HCEC 1CT (cell line): Measurements from ENCODE around the gene KCNMA1.
"Not testable (repeated sequence)": the region's sequence is repeated elsewhere in the genome, so short reads cannot be mapped to it uniquely, and the experiment has no call there.

Experiments
- DNase-seq: peaks from one replicate; pipeline ENCODE4 v3.0.0-alpha.2; 2017

Gene KCNMA1

DNA sequence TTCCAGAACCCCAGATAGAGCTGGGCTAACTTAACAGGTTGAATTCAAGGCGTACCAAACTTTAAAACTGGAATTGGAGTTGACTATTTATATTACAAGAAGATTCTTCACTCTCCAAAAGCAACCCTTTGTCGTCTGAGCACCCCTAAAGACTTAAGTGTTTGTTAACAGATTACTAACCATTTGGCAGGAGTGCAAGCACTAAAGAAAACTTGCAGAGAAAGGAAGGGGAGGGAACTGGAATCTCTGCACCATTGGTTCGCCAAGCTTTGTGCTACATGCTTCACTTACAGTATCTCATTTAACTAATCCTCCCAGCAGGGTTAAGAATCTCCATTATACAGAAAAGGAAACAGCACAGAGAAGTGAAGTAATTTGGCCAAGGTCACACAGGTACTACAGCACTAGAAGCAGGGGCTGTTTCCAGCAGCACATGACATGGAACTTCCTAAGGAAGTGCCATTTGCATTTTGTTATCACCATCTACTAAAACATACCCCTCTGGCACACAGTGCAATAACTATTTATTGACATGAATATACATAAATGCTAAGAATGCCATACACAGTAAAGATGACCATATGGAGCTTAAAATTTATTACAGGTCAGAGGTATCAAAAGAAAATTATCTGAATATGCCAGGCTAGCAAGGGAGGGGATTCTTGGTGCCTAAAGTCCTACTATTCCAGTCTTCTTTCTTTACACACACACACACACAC is 201.2 kb downstream of the KCNMA1 start:
- DNase-seq, result peak; percentile 18

DNA sequence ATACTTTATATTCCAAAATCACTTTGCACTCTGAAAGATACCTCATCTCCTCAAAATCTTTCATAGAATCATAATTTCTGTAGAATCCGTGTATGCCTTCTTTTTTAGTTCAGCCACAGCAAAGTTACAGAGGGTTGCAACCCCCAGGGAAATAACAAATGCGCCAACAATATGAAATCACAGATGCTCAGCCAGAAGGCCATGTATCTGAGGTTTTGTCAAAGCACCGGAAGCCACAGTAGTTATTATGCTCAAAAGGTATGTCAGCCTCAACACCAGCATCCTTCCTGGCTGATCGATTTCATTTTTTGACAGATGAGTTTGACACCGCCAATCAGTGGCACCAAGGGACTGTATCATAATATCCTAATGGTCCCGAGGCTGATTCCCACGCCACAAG is 204.1 kb downstream of the KCNMA1 start:
- no peak for DNase-seq

DNA sequence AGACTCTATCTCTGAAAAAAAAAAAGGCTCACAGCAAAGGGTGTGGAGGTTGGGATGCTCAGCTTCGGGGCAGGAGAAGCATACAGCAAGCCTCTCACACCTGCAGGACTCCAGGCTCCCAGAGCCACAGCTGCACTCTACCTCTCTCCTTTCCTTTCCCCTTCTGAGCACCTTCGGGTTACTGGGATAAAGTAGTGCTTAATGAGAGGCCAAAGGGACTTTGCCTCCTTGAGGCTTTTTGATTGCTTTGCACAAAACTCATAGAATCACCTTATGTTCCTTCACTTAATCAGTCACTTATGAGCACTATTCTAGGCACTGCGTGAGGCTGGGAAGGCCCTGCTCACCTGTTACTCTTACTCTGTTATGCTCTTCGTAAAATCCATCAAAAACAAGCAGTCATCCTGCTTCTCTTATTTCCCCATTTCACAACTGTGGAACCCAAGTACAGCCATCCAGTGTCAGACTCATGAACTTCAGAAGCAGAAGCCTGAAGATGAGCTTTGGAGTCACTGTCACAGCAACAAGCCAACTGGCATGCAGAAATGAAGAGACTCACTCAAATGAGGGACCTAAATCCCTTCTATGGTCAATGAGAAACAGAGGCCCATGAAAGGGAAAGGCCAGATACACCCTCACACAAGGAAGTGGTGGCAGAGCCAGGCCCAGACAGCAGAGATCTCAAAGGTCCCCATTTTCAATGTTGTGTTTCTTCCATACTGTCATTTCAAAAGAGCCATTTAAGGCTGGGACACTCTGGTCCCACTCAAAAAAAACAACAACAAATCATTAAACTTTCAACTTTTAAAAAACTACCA is 205.4 kb downstream of the KCNMA1 start:
- DNase-seq, result no peak

DNA sequence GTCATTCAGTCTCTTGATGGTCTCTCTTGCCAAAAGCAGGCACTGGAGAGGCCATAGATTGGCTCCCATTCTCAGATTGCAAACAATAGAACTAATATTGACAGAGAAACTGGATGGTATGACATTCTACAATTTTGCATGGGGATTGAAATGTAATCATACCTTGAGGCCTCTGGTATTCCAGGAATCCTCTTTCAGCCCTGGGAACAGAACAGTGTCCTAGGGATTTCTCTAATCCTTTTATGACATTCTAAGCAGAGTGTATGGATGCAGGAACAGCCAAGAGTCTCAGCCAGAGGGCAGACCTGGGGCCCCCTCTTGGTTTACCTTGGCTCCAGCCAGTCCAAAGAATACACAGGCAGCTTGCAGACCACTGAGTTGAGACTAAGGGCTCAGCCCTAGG is 206.4 kb downstream of the KCNMA1 start:
- DNase-seq, result no peak

DNA sequence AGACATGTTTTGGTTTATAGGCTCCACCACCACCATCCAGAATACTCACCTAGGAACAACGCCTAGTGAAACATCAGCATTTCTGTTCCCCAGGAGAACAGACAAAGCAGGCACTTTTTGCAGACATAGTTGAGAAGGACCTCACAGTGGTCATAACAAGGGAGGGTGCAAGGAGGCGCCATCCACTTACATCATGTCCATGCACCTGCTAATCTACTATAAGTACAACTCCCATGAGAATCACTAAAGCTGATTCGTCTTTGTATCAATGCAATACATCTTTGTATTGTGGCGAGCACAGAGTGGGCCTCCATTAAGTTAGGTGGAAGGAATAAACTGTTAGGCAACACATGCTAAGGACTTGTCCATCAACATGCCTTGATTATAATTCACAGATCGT is 207.1 kb downstream of the KCNMA1 start:
- DNase-seq, result no peak

DNA sequence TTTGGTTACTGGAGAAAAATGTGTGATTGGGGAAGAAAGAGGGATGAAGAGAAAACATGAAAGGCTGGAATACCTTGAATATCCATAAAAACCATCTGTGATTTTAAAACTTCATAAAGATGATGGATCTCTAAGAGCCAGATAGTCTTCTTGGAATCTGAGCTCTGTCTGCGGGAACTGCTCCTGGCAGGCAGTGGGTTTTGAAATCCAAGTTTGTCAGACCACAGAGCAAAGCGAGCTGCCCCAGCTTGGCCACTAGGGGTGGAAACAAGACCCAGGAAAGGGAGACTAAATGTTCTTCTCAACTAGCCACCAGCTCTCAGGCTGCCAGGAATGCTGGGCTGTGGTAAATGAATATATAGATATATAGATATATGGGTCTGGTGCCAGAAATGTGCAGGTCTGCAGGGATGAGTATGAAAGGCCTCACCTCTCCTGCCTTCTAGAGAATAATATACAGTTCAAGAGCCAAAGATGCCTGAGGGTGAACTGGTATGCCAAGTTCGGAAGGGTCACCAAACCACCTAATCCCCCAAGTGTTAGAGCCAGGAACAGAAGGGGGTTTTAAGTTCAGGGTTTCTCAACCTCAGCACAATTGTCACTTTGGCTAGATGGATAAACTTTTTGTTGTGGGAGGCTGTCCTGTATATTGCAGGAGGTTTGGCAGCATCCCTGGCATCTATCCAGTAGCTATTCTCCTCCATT is 208.8 kb downstream of the KCNMA1 start:
- peak; percentile 69 for DNase-seq

DNA sequence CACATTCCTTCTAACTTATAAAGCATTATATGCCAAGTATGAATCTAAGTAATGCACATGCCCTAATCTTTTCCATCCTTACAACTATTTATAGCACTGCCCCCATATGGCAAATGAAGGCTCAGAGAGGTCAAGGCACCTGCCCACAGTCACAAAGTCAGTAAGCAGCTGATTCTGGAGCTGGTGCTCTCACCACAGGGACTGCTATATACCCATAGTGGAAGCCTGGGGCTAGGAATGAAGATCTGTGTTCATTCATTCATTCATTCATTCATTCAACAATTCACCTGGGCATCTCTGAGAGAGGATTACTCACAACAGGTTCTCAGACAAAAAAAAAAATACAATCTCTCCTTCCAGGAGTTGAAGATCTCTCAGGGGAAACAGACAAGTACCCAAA is 213.4 kb downstream of the KCNMA1 start:
- DNase-seq, result no peak

DNA sequence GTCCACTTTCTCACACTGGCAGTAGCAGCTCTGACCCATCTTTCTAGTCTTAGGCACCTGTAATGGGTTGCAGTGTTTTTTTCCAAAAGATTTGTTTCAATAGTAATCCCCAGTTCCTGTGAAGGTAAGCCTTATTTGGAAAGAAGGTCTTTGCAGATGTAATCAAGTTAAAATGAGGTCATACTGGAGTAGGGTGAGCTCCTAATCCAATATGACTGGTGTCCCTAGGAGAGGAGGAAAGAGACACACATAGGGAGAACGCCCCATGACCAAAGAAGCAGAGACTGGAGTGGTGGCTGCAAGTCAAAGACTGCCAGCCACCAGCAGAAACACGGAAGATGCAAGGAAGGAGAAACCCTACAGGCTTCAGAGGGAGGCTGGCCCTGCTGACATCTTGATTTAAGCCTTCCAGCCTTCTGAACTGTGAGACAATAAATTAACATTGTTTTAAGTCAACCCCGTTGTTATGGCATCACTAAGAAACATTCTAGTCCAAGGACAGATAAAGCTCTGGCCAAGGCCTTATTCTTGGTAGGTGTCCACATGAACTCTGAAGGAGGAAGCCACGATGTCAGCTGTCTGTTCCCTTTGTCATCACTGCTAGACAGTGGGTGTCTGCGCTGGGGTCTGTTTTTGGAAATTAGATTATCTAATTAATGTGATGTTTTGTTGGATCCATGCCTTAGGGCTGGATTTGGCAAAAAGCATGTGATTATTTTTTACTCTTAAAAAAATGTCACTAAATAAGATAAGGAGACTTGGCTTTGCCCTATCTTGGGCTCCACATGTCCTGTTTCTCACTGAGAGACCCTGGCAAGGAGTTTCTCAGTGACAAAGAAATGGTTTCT is 214.9 kb downstream of the KCNMA1 start:
- no peak for DNase-seq

DNA sequence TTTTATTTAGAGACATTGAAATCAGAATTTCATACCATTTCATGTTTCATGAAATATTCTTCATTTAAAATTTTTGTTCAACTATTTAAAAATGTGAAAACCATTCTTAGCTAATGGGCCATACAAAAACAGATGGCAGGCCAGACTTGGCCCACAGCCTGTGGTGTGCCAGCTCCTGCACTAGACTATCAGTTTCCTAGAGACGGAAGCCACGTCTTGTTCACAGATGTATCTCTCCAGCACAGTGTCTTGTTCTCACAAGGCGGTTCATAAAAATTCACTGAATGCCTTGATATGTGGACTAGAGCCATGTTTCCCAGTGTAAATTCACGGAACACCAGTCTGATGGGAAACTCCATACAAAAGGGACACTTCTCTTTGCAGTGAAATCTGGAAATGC is 216.0 kb downstream of the KCNMA1 start:
- DNase-seq, result no peak

DNA sequence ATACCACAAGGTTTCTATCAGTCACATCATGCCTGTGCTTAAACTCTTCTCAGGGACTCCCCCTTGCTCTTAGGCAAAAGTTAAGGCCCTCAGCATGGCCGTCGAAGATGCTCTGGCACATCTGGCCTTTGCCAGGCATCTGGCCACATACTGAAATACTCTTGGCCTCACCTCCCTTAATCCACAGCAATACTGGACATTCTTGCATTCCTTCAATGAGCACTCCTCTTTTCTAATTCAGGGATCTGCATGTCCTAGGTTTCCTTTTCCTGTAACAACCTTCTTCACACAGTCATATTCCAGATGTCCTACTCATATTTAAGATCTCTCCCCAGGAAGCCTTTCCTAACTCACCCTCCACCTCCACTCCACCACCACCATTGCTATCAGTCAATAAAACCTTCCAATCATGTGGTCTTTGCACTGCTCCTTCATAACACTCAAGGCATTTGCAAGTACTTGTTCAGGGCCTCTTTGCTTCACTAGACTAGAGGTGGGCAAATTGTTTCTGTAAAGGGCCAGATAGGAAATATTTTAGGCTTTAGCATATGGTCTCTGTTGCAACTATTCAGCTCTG is 216.6 kb downstream of the KCNMA1 start:
- DNase-seq, result no peak

DNA sequence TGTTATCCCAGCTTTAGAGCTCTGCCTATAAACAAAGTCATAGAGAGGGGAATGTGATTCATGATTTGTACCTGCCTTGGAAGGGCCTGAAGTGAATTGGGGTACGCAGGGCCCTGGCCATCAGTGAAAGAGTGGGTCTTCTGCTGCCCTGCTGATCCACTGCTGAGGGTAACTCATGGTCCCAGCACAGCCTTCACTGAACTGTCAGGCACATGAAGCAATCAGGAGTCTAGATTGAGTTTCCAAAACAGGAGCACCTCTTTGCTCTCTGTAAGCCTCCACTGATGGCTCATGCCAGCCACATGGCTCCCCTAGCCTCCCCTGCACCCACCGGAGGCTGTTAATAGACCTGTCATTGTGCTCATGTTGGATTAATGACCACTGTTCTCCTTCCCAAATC is 217.6 kb downstream of the KCNMA1 start:
- no peak for DNase-seq

DNA sequence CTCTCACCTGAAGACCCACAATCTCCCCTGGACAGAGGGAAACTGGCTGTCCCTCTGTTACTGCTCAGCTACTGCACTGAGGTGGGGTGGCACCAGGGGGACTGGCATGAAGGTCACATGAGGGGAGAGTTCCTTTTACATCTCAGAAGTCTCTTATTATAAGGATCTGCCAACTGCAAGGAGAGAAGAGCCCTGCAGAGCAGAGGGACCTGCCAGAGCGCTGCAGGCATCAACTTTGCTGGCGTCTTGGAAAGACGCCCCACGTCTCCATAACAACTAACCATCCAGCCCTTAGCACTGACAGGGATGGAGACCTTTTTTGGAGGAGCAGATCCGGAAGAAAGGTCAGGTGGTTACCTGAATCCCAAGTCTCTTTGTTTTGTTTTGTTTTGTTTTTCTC is 218.6 kb downstream of the KCNMA1 start:
- no peak for DNase-seq

DNA sequence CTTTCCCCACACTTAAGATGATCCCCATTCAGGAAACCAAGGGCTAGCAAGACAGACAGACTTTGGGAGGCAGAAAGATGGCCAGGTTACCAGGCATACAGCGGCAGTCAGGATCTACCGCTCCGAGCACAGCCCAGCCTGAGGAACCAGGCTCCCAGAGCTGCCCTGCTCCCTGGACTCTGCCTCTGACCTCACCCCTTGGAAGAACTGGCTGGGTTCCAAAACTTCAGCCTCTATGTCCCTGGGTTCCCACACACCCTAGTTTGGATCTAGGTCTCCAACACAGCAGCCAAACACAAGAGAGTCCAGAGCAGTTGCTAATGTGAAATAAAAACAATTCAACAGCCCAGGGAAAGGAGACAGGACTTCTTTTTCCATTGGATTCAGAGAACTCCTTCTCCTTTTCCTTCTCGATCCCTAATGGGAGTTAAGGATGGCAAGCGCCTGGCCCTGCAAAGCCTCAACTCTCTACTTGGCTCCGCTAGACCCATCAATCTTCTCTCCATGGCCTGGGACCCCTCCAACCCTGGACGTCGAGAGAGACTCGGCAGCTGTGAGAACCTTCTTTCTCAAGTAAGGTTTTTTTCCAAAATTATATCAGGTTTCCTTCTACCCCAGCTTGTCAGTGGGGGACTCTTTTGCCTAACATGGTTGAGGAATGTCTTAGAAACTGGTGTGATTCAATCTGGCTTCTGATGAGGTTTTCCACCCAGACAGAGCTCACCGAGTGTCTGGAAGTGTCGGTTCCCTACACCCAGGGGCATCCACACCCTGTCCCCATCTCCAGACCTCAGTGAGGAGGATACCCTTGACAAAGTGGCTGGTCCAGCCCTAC is 219.6 kb downstream of the KCNMA1 start:
- no peak for DNase-seq

DNA sequence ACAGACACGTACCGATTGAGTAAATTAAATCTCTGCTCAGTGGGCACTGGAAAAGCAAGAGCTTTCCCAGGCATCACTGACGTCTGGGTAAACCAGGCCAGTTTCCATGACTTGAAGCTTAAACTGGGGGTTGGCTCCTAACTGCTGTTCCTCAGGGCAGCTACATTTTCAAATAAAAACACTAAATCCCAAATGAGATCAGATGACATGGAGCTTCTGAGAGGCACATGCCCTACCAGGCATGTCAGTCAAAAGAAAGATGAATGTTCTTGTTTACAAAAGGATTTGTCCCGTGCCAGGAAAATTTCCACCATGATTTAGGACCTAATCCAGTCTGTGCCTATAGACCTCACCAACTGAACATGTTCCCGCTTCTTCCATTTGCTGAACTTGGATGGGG is 220.2 kb downstream of the KCNMA1 start:
- no peak for DNase-seq

DNA sequence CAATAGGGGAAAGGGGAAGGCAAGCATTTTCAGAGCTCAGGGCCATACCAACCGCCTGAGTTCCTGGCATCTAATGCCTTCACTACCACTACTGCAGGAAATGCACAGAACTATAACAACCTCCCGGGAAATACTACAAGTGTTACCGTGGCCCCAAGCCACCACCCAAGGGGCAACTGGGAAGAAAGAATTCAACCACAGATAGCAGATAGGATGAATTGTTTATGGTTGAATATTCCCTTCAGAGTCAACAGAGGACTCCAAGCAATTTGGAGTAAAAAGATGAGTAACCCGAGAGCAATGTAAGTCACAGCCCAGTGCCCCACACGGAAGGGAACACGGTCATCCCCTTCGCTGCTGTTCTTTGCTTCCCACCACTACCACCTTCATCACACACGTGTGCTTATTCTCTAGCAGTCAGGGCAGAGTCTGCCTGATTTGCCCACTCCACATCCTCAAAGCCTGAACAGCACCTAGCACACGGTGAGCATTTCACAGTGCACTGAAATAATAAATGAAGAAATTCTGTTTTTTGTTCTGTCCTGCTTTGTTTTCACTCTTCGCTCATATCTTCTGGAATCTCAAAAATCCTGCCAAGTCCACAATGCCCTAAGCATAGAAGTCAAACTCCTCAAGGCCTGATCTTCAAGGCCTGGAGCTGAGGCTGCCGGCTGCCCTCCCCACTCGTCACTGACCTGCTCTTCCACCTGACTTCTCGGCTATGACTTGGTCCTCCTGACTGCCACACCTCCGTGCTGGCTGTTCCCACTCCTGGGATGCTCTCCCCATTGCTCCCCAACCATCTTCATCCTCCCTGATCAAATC is 221.1 kb downstream of the KCNMA1 start:
- DNase-seq, result peak; percentile 83

DNA sequence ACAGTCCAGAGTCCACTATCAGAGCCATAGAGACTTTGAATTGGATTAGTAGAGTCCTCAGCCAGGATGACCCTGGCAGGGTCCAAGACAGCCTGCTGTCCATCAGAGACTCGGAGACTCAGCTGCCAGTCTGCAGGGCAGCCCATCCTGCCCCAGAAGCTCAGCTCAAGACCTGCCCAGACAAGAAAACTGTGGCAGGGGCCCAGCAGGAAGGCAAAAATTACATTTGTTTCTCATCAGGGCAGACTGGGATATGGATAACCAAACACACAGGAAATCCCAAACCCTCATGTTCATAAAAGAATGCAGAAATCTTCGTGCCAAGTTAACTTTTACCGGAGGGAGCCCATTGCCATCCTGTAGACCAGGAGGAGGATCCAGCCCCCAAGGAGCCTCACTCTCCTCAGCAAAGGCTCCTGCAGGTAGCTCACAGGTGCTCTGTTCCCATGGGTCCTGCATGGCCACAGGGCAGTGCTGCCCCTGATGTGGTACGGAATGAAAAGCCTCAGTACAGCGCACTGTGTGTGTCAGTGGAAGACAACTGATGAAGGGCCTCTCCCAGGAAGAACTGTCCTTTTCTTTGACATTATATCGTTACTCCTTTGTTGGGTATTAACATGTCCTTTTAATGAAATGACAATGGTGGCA is 222.2 kb downstream of the KCNMA1 start:
- DNase-seq, result no peak

DNA sequence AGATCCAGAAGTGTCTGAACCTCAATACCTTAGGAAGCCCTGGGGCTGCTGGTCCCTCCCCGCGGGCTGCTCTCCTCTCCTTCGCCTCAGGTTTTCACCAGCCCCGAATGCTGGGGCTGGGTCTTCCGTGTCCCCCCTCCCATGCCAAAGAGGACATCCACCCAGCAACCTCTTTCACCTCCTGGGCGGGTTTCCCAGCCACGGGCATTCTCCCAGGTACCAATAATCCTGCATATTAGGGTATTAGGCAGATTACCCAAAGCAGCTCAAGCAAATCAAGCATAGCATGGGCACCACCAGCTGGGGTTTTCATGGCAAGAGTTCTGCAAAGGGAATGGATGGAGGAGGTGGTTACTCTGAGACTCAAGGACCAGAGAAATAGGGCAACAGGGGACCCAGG is 224.4 kb downstream of the KCNMA1 start:
- no peak for DNase-seq

DNA sequence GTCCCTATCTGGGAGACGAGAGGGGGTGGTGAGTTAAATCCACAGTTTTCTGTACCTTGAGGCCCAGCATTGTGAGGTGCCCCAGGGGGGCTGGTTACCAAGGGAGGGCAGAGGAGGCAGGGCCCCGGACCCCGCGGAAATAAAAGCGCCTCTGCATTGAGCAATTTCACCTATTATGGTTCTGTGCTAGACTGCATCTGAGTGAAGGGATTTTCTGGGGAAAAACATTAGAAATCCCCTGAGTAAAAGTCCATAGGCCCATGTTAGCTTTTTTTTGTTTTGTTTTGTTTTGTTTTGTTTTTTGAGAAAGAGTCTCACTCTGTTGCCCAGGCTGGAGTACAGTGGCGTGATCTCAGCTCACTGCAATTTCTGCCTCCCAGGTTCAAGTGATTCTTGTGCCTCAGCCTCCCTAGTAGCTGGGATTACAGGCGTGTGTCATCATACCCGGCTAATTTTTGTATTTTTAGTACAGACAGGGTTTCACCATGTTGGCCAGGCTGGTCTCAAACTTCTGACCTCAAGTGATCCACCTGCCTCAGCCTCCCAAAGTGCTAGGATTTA is 225.0 kb downstream of the KCNMA1 start:
- not testable (repeated sequence) for DNase-seq

DNA sequence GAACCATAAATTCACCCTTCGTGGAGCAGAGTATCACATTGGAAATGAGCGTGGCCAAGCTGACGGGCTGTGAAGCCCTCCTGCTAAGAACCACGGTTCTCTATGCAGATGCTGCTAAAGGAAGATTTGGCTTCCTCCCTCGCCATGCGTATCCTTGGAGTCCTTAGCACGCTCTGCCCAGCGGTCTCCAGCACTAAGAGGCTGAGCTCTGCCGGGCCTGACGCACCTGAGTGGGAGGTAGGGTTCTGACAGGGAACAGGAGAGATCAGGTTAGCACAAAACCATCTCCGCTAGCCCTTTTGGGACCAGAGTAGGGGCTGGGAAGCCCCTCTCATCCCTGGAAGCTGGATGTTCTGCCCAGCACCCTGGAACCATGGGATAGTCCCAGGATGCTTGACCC is 225.8 kb downstream of the KCNMA1 start:
- DNase-seq, result no peak

DNA sequence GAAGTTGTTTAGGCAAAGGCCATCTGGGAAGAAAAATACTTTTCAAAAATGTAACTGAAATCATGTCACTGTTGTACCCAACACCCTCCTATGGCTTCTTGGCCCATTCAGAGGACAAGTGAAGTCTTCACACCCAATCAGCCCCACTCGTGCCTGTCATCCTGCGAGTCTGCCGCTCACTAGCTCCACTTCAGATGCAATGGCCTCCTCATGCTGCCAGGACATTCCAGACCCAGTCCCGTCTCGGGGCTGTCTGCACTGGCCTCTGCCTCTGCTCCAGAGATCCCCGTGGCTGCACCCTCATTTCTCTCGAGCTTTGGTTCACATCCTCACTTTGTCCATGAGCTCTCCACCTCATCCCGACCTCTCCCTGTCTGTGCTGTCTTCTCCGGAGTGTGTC is 227.1 kb downstream of the KCNMA1 start:
- DNase-seq, result no peak
